IPS-18c (cell line): Measurements from ENCODE around the gene APC2.
"Not testable (repeated sequence)": the region's sequence is repeated elsewhere in the genome, so short reads cannot be mapped to it uniquely, and the experiment has no call there.

Experiments
- H3K4me3 ChIP-seq: 2 replicates; pipeline ENCODE4 v1.7.0; 2013; ENCODE audit warnings: low read depth, mild to moderate bottlenecking, low read length, moderate library complexity; ENCODE audit not compliant: insufficient read depth
- H3K9me3 ChIP-seq: one replicate; pipeline ENCODE4 v1.6.1; 2013; ENCODE audit warnings: mild to moderate bottlenecking, low read length, moderate library complexity; ENCODE audit not compliant: control insufficient read depth, insufficient read depth

APC2 gene

GRCh38 chr19:1507763-1508506 is 58.0 kb downstream of the APC2 start:
- Histone ChIP-seq H3K9me3 (peaks cover 2% of the 10 kb centered on the region), H3K4me3 (peak overlapping the region; percentile 94)

- Histone ChIP-seq H3K4me3 (peak overlapping the region; percentile 52), H3K9me3 (peaks cover 2% of the 10 kb centered on the region)
Measured at GRCh38 chr19:1508507-1508856, 58.6 kb downstream of the APC2 start.

DNA sequence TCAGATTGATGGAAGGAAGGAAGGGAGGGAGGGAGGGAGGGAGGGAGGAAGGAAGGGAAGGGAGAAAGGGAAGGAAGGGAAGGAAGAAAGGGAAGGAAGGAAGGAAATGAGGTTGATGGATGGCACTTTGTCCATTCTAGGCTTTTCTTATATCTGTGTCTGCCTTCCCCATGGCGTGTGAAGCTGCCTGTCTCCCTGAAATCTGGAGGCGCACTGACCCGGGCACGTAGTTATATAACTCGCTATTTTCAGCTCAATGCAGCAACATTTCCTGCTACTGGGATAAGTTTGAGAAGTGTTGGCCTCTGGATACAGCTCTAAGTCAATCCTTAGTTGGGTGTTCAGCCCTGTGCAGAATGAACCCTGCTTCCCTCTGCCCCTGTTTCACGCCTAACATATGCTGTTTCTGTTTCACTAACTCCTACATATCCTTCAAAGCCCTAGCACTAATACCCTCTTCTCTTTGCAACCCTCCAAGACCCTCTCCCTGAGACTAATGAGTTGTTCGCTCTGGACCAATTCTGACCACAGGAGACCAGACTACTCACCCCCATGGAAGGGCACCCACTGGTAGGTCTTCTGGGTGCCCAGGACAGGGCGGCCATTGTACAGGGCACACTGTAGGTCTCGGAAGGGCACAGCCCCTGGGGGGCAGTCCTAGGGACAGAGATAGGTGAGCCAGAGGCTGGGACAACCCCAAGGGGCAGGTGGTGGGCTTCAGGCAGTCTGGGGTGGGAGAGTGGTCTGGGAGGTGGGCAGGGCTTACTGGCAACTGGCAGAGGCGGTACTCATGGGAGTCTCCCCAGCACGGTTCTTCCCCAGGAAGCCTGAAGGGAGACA is 59.9 kb downstream of the APC2 start:
- Histone ChIP-seq H3K4me3 (no peak overlapping the region), H3K9me3 (peaks cover 2% of the 10 kb centered on the region)

DNA sequence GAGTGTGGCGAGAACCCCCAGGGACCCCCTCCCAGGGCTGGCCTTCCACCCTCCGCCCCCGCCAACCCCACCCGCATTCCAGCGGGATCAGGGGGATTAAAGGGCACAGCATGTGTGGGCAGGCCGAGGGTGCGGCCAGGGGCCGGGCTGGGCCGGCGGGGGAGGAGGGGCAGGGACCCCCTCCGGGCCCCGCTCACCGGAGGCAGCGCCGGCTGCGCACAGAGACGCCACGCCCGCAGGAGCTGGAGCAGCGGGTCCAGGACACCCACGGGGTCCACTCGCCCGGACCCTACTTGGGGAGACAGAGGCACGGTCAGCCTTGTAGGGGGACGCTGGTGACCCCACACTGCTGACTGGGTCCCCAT is 60.5 kb downstream of the APC2 start:
- Histone ChIP-seq H3K9me3 (peaks cover 2% of the 10 kb centered on the region), H3K4me3 (no peak overlapping the region; the same call in 1 of the 2 replicates)

GRCh38 chr19:1510807-1511206 is 60.9 kb downstream of the APC2 start:
- Histone ChIP-seq H3K4me3 (no peak overlapping the region; the same call in 1 of the 2 replicates), H3K9me3 (peaks cover 2% of the 10 kb centered on the region)

DNA sequence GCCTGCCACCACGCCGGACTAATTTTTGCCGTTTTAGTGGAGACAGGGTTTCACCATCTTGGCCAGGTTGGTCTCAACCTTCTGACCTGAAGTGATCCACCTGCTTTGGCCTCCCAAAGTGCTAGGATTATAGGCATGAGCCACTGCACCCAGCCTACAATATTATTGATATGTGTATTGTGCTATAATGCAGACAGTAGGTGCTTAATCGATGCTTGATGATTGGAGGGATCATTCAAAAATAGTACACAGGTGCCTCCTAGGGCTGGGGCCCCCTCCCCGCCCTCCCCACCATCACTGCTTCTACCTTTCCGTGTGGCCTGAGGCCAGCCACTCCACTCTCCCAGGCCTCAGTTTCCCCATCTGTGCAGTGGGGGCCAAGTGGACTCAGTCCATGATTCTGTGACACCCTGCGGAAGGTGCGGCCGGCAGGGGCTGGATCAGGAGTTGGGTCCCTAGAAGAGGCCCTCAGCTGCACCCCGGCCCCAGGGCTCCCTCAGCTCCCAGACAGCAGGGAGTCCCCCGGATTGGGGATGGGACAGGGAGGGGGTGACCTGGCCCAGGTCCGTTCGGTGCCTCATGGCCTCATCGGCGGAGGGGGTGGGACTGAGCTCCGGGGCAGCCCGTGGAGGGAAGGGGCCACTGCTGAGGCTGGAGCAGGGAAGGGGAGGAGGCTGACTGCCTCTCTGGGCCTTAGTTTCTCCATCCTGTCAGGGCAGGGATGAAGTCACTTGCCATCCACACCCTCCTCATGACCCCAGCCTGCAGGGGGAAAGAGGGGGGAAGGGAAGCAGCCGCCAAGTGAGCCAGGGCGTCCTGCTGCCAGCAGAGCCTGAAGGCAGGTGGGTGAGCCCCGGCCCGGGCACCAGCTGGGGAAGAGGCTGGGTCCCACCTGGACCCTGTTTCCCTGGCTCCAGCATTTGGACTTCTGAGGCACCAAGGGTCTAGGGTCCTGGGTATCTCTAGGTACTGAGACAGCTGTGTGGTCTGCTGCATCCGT is 61.7 kb downstream of the APC2 start:
- Histone ChIP-seq H3K4me3 (no peak overlapping the region), H3K9me3 (no peaks in the 10 kb centered on the region)

DNA sequence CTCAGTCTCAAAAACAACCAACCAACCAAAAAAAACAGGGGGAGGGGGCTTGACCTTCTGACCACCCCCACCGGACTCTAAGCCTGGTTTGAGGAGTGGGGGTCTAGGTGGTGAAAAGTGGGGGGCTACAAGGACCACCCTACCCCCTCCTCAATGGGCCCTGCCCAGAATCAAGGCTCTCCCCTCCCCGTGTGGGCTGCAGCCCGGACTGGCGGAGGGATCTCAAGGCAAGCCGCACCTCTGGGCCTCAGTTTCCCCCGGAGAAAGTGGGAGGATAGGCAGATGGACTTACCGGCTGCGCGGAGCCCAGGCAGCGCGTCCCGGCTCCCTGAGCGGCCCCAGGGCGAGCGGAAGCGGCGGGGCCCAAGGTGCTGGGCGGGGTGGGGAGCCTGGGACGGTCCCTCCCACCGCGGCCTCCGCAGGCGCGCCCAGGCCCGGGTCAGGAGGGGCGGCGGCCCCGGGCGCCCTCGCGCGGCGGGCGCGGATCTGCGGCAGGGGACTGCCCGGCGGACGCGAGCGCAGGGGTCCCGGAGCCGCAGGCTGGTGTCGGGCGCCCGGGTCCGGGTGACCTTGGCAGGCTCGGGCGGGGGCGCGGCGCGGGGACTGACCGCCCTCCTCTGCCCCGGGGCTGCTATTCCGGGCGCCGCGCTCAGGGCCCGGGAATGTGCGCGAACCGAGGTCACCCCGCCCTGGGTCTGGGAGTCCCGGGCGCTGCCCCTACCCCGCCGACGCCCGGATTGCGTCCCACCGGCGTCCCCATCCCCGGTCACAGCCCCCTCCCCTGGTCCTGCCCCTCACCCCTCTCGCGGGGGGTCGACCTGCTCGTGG is 63.0 kb downstream of the APC2 start, which contains the start of gene ADAMTSL5:
Gene ADAMTSL5 (minus strand): TSS at position 349 of the 828 bp plus-strand sequence. CDS start 2,076 bp downstream, outside the sequence.
- H3K9me3 ChIP-seq: no peaks in the 10 kb centered on the region
- H3K4me3 ChIP-seq: peak within 1 kb of the TSS; percentile 34; the same call in 1 of the 2 replicates

DNA sequence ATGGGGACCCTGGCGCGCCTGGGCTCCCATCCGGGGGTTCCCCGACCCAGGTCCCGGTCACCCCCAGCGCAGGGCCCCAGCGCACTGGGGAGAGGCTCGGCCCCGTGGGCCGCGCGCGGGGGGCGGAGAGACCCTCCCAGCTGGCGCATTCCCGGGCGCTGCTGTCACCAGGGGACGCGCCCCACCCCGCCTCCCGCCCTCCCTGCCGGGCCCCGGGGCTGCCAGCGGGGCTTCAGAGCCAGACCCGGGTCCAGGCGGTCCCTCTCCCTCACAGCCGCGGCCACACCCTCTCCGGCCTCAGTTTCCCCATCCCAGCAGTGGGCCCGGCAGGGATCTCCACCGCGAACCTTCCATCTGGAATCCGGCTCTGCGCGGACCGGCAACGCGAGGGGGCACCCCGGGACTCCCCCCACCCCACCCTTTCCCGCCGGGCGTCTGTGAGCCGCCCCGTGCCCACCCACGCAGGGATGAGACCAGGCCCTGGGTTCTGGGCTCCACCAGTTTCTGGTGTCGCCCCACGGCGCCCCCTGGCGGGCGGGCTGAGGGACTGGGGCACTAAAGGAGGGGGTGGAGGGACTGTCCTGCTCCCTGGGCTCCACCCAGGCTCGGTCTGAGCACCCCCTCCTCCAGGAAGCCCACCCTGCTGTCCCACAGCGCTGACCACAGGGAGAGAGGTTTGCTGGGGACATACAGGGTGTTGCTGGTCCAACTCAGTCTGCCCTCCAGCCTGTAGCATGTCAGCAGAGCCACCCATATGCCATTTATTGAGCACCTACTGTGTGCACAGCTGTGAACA is 63.8 kb downstream of the APC2 start:
- H3K9me3 ChIP-seq: no peaks in the 10 kb centered on the region
- peak overlapping the region; percentile 34; the same call in 1 of the 2 replicates for H3K4me3 ChIP-seq

- Histone ChIP-seq H3K9me3 (no peaks in the 10 kb centered on the region), H3K4me3 (no peak overlapping the region)
Measured at GRCh38 chr19:1514295-1514661, 64.4 kb downstream of the APC2 start.

DNA sequence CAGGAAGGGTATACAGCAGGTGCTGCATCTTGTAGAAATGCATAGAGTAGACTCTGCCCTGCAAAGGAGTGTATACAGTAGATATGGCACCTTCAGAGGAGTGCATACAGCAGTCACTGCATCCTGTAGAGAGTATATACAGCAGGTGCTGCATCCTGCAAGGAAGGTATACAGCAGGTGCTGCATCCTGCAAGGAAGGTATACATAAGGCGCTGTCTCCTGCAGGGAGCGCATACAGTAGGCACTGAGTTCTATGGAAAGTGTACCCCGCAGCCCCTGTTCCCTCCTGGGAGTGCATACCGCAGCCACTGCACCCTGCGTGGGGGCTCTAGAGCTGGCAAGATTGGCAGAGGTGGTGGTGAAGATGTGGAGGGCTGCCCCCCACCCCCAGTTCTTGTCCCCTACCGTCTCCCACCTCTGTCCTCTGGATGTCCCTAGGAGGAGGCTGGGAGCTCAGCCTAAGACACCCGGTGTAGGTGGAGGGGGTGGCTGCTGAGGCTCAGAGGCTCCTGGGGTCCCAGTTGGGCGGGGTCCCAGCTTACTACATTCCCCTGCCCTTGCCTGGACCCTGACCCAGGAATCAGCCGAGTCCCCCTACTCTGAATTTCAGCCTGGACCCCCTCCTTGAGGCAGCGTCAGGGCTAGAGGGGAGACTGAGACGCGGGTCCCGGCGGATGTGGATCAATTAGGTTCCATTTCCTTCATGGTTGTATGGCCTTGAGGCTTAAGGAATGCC is 65.2 kb downstream of the APC2 start:
- no peaks in the 10 kb centered on the region for H3K9me3 ChIP-seq

DNA sequence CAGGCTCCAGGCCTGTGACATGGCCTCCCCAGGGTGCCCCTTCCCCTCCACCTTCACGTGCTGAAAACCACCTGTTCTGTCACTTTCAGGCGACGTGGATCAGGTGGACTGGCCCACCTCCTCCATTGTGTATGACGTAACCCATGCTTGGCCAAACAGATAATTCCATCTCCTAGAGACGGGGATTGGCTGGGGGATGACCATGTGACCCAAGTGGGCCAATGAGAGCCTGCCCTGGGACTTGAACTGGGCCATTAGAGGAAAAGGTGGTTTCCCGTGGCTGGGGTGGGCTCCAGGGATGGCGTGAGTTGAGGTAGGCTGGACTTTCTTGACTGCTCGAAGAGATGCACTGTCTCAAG is 66.5 kb downstream of the APC2 start:
- H3K9me3 ChIP-seq: no peaks in the 10 kb centered on the region

More for the DNA sequence above, 65.2 kb downstream of the APC2 start:
- no peak overlapping the region for H3K4me3 ChIP-seq

GRCh38 chr19:1518471-1518870 is 68.5 kb downstream of the APC2 start:
- Histone ChIP-seq H3K9me3 (no peaks in the 10 kb centered on the region), H3K4me3 (no peak overlapping the region; the same call in 1 of the 2 replicates)

More for the DNA sequence above, 66.5 kb downstream of the APC2 start:
- no peak overlapping the region for H3K4me3 ChIP-seq

- H3K9me3 ChIP-seq, H3K4me3 ChIP-seq: not testable (repeated sequence)
Measured at GRCh38 chr19:1519802-1520201, 69.9 kb downstream of the APC2 start.

DNA sequence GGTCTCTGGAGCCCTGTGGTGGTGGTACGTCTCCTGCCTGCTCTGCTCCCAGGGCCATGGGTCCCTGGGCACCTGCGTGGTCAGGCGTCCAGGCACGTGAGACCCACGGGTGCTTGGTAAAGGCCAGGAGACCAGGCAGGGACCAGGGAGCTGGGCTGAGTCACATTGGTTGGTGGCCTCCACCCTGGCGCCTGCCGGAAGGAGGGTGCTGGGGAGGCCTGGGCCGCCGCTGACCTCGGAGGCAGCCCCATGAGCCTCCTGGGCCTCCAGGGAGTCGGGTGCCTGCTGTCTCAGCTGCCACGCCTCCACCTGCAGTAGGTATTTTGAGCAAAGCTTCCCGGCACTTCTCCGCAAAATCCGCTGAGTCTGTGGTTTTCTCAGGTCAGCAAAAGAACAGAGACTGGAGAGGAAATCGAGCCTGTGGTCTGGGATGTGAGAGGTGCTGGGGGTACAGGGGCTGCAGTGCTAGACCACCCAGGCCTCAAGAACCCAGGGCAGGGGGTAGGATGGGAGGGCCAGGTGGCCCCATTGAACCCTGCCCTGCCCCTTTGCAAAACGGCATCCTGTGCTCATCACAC is 70.4 kb downstream of the APC2 start:
- no peaks in the 10 kb centered on the region for H3K9me3 ChIP-seq
- H3K4me3 ChIP-seq: no peak overlapping the region

GRCh38 chr19:1521636-1522035 is 71.7 kb downstream of the APC2 start:
- no peaks in the 10 kb centered on the region for H3K9me3 ChIP-seq

More at GRCh38 chr19:1521636-1522035, 71.7 kb downstream of the APC2 start:
- no peak overlapping the region for H3K4me3 ChIP-seq
